22Rv1 (cell line): ENCODE data around the gene DPYSL4.

ENCODE experiments used
- ZFX ChIP-seq: fragments of 450-650 bp; IDR thresholded peaks from 2 replicates; pipeline ENCODE4 v1.6.1; 2017; ENCODE audit warnings: antibody characterized with exemption, borderline replicate concordance
- TF ChIP-seq, protein P1 (sequence below): fragments of 450-650 bp; IDR thresholded peaks from 2 replicates; pipeline ENCODE4 v1.5.1; 2017; ENCODE audit warnings: mild to moderate bottlenecking

DNA sequence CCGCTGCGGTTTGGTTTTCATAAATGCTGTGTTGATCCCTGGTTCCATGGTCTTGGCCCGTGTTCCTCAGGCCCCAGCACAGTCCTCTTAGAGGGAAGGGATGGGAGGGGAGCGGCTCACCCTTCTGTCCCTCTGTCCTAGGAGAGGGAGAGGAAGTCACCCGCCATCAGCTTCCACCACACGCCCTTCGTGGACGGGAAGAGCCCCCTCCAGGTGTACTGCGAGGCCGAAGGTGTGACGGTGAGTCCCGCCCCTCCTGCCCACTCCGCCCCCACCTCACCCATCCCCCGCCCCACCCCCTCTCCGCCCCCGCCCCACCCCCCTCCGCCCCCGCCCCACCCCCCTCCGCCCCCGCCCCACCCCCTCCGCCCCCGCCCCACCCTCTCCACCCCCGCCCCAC, 37.5 kb upstream of the DPYSL4 start:
- TF ChIP-seq, protein P1, sequence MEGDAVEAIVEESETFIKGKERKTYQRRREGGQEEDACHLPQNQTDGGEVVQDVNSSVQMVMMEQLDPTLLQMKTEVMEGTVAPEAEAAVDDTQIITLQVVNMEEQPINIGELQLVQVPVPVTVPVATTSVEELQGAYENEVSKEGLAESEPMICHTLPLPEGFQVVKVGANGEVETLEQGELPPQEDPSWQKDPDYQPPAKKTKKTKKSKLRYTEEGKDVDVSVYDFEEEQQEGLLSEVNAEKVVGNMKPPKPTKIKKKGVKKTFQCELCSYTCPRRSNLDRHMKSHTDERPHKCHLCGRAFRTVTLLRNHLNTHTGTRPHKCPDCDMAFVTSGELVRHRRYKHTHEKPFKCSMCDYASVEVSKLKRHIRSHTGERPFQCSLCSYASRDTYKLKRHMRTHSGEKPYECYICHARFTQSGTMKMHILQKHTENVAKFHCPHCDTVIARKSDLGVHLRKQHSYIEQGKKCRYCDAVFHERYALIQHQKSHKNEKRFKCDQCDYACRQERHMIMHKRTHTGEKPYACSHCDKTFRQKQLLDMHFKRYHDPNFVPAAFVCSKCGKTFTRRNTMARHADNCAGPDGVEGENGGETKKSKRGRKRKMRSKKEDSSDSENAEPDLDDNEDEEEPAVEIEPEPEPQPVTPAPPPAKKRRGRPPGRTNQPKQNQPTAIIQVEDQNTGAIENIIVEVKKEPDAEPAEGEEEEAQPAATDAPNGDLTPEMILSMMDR, result no peak
- TF ChIP-seq ZFX, result no peak
